Smooth muscle cell (in vitro differentiated cells): Measurements from ENCODE around the gene PLA2G15. TPM values are rescaled to one million over a fixed set of nuclear protein-coding genes. Genes with fewer than 3 reads are reported as not detected.

ENCODE experiments used
- DNase-seq: peaks from one replicate; lab custom pipeline; 2025; ENCODE audit not compliant: unreplicated experiment; lab: John Stamatoyannopoulos, UW
- H2AFZ ChIP-seq: fragments of 200-600 bp; sonication (generic); 2 replicates; pipeline ENCODE4 v1.6.0; 2016; ENCODE audit warnings: antibody characterized with exemption, low read depth, mild to moderate bottlenecking
- H3F3A ChIP-seq: fragments of 200-600 bp; sonication (generic); 2 replicates; pipeline ENCODE4 v1.6.0; 2017; ENCODE audit warnings: antibody characterized with exemption, low read depth
- H3K27ac ChIP-seq: fragments of 200-600 bp; sonication (generic); 2 replicates; pipeline ENCODE4 v1.5.1; 2016; ENCODE audit warnings: low read depth, mild to moderate bottlenecking
- H3K27me3 ChIP-seq: fragments of 200-600 bp; sonication (generic); 2 replicates; pipeline ENCODE4 v1.6.1; 2016; ENCODE audit warnings: low read depth, mild to moderate bottlenecking
- H3K36me3 ChIP-seq: fragments of 200-600 bp; sonication (generic); 2 replicates; pipeline ENCODE4 v1.5.1; 2016; ENCODE audit warnings: low read depth
- H3K4me1 ChIP-seq: fragments of 200-600 bp; sonication (generic); 2 replicates; pipeline ENCODE4 v1.5.1; 2016; ENCODE audit warnings: low read depth
- H3K4me2 ChIP-seq: fragments of 200-600 bp; sonication (generic); 2 replicates; pipeline ENCODE4 v1.6.0; 2016; ENCODE audit warnings: mild to moderate bottlenecking
- H3K4me3 ChIP-seq: fragments of 200-600 bp; sonication (generic); 2 replicates; pipeline ENCODE4 v1.5.1; 2016; ENCODE audit warnings: mild to moderate bottlenecking
- H3K79me2 ChIP-seq: fragments of 200-600 bp; sonication (generic); 2 replicates; pipeline ENCODE4 v1.6.0; 2016; ENCODE audit warnings: low read depth, mild to moderate bottlenecking
- H3K9ac ChIP-seq: fragments of 200-600 bp; sonication (generic); 2 replicates; pipeline ENCODE4 v1.6.0; 2016; ENCODE audit warnings: low read depth
- H3K9me3 ChIP-seq: fragments of 200-600 bp; sonication (generic); replicated peaks from 2 replicates; pipeline ENCODE4 v1.5.1; 2016; ENCODE audit warnings: low read depth
- H4K20me1 ChIP-seq: fragments of 200-600 bp; sonication (generic); 2 replicates; pipeline ENCODE4 v1.6.0; 2016; ENCODE audit warnings: low read depth
- CTCF ChIP-seq: fragments of 200-600 bp; sonication (generic); IDR thresholded peaks from 2 replicates; pipeline ENCODE4 v1.5.1; 2017; ENCODE audit warnings: borderline replicate concordance, mild to moderate bottlenecking, antibody characterized with exemption; ENCODE audit not compliant: insufficient read depth, poor library complexity, severe bottlenecking
- WGBS: methylation state at CpG from one replicate; pipeline ENCODE4 v1.1.7; 2016; ENCODE audit warnings: low lambda C conversion rate; 5-methylcytosine and 5-hydroxymethylcytosine counted together
- polyA plus RNA-seq: library from polyadenylated mRNA; unstranded; fragments of >200 nt; fragmentation: Nextera tagmentation; extraction: Ambion mirVana; gene quantifications from 2 replicates; pipeline ENCODE4 v1.2.1, GENCODE V29; 2016
- total RNA-seq: library from RNA; depleted of rRNA; stranded (reverse); fragments of >200 nt; gene quantifications from 2 replicates; pipeline ENCODE4 v1.2.3, GENCODE V29; 2014

PLA2G15 gene
- total and polyA plus RNA-seq, 2 experiments from 2014 or later: 22.5 to 38.3 TPM

- H3K9me3 ChIP-seq: no peaks in the 10 kb centered on the region
- peaks cover 7% of the 10 kb centered on the region for H3K4me1 ChIP-seq
- no peak overlapping the region for H3K9ac ChIP-seq
- 94% methylated on average over 4 of the region's 4 CpGs for WGBS
- DNase-seq: no peak
- H3F3A ChIP-seq: peaks cover 3% of the 10 kb centered on the region
- no peaks in the 10 kb centered on the region for H3K27me3 ChIP-seq
- H2AFZ ChIP-seq: no peak overlapping the region
- no peak overlapping the region for H3K4me3 ChIP-seq
- no peak overlapping the region for H3K4me2 ChIP-seq
- peaks cover 78% of the 10 kb centered on the region for H3K79me2 ChIP-seq
- TF ChIP-seq CTCF: no peak
- no peak overlapping the region for H3K27ac ChIP-seq
- H4K20me1 ChIP-seq: peaks cover 82% of the 10 kb centered on the region
- H3K36me3 ChIP-seq: no peaks in the 10 kb centered on the region
Measured at GRCh38 chr16:68269793-68270192, 24.6 kb downstream of the PLA2G15 start.

- no peak for DNase-seq
- Histone ChIP-seq H3K4me2 (no peak overlapping the region), H3K4me1 (peaks cover 7% of the 10 kb centered on the region), H2AFZ (no peak overlapping the region), H3K27ac (no peak overlapping the region), H3K36me3 (no peaks in the 10 kb centered on the region), H3K79me2 (peaks cover 78% of the 10 kb centered on the region), H4K20me1 (peaks cover 86% of the 10 kb centered on the region), H3K9ac (no peak overlapping the region), H3K27me3 (no peaks in the 10 kb centered on the region), H3K9me3 (no peaks in the 10 kb centered on the region), H3F3A (no peaks in the 10 kb centered on the region), H3K4me3 (no peak overlapping the region)
- 60% methylated on average over 1 of the region's 1 CpG for WGBS
- no peak for TF ChIP-seq CTCF
Measured at GRCh38 chr16:68270353-68270752, 25.2 kb downstream of the PLA2G15 start.

- H3K4me2 ChIP-seq: no peak overlapping the region
- H3K27me3 ChIP-seq: no peaks in the 10 kb centered on the region
- no peak overlapping the region for H3K9ac ChIP-seq
- H2AFZ ChIP-seq: no peak overlapping the region
- TF ChIP-seq CTCF: no peak
- WGBS: 96% methylated on average over 4 of the region's 4 CpGs
- H3K4me1 ChIP-seq: no peaks in the 10 kb centered on the region
- H3K36me3 ChIP-seq: no peaks in the 10 kb centered on the region
- no peak for DNase-seq
- H4K20me1 ChIP-seq: peaks cover 92% of the 10 kb centered on the region
- no peaks in the 10 kb centered on the region for H3K9me3 ChIP-seq
- no peak overlapping the region for H3K27ac ChIP-seq
- no peaks in the 10 kb centered on the region for H3F3A ChIP-seq
- H3K79me2 ChIP-seq: peaks cover 58% of the 10 kb centered on the region
- no peak overlapping the region for H3K4me3 ChIP-seq
Measured at GRCh38 chr16:68272507-68273209, 27.5 kb downstream of the PLA2G15 start.

GRCh38 chr16:68273459-68273858, 28.3 kb downstream of the PLA2G15 start:
- no peaks in the 10 kb centered on the region for H3K36me3 ChIP-seq
- H3K4me1 ChIP-seq: no peaks in the 10 kb centered on the region
- H3K79me2 ChIP-seq: peaks cover 52% of the 10 kb centered on the region
- DNase-seq: no peak
- H3K9me3 ChIP-seq: no peaks in the 10 kb centered on the region
- 97% methylated on average over 5 of the region's 5 CpGs for WGBS
- H3K27me3 ChIP-seq: no peaks in the 10 kb centered on the region
- no peak overlapping the region for H2AFZ ChIP-seq
- peaks cover 84% of the 10 kb centered on the region for H4K20me1 ChIP-seq
- no peak overlapping the region for H3K27ac ChIP-seq
- H3K4me3 ChIP-seq: no peak overlapping the region
- no peaks in the 10 kb centered on the region for H3F3A ChIP-seq
- no peak overlapping the region for H3K9ac ChIP-seq
- H3K4me2 ChIP-seq: no peak overlapping the region
- no peak for TF ChIP-seq CTCF
